ENCODE results near the gene MAP3K5.

Gene MAP3K5

GRCh38 chr6:136728976-136729515 is 63.2 kb downstream of the MAP3K5 start:
- no peak for DNase-seq (ENCODE audit: low read depth)
- H3K4me3 ChIP-seq (ENCODE audit: low read length): no peak overlapping the region
- TF ChIP-seq CTCF (conservative IDR thresholded peaks at IDR 0.05; ENCODE audit: low read length): no peak

- H3K4me3 ChIP-seq (ENCODE audit: low read length): no peak overlapping the region
- DNase-seq (ENCODE audit: low read depth): no peak
- no peak for TF ChIP-seq CTCF (conservative IDR thresholded peaks at IDR 0.05; ENCODE audit: low read length)
Measured at GRCh38 chr6:136728033-136728939, 64.0 kb downstream of the MAP3K5 start.

GRCh38 chr6:136726837-136727557 is 65.3 kb downstream of the MAP3K5 start:
- TF ChIP-seq CTCF (conservative IDR thresholded peaks at IDR 0.05; ENCODE audit: low read length): no peak
- DNase-seq (ENCODE audit: low read depth): no peak
- H3K4me3 ChIP-seq (ENCODE audit: low read length): no peak overlapping the region

- no peak for DNase-seq (ENCODE audit: low read depth)
- H3K4me3 ChIP-seq (ENCODE audit: low read length): no peak overlapping the region
- TF ChIP-seq CTCF (conservative IDR thresholded peaks at IDR 0.05; ENCODE audit: low read length): no peak
Measured at GRCh38 chr6:136725124-136725523, 67.2 kb downstream of the MAP3K5 start.

GRCh38 chr6:136723780-136724179 is 68.5 kb downstream of the MAP3K5 start:
- no peak for TF ChIP-seq CTCF (conservative IDR thresholded peaks at IDR 0.05; ENCODE audit: low read length)
- DNase-seq (ENCODE audit: low read depth): no peak
- no peak overlapping the region for H3K4me3 ChIP-seq (ENCODE audit: low read length)

GRCh38 chr6:136721467-136721866 is 70.8 kb downstream of the MAP3K5 start:
- DNase-seq (ENCODE audit: low read depth): no peak
- TF ChIP-seq CTCF (conservative IDR thresholded peaks at IDR 0.05; ENCODE audit: low read length): no peak
- H3K4me3 ChIP-seq (ENCODE audit: low read length): no peak overlapping the region
